A549 (cell line): Measurements from ENCODE around the gene PHEX. TPM values are rescaled to one million over a fixed set of nuclear protein-coding genes. Genes with fewer than 3 reads are reported as not detected.
A peak's percentile ranks its signal among the peaks of the same experiment; 100 is the strongest.

Source experiments
- ATAC-seq, 2 experiments: fragments of 200-7000 bp in 1 of 2; fragments of >200 bp in 1 of 2; cut with Nextera tagmentation in 1 of 2; cut with Tn5 transposase in 1 of 2; 3 replicates each; pipeline versions ENCODE4 v1.8.0 to v1.9.1; 2018 to 2020; ENCODE audit warnings: mild to moderate bottlenecking in 1 of 2, moderate library complexity in 1 of 2
- CTCF ChIA-PET: fragments of 300-600 bp; sonication (Branson Sonifier 250); formaldehyde crosslinking; extraction: SDS; loops from one replicate; lab custom pipeline; 2021; ENCODE audit warnings: antibody characterized with exemption, inconsistent platforms; lab: Yijun Ruan, JAX
- POLR2A ChIA-PET: fragments of 350-600 bp; formaldehyde crosslinking; extraction: SDS; loops from one replicate; lab custom pipeline; 2021; ENCODE audit warnings: antibody characterized with exemption, inconsistent platforms; lab: Yijun Ruan, JAX
- DNase-seq, 2 experiments: peaks; one replicate each; pipeline versions ENCODE4 v3.0.0 to v3.0.0-alpha.2; 2011 to 2016; ENCODE audit warnings: low read depth in 1 of 2, low spot score in 1 of 2
- FAIRE-seq: peaks from 2 replicates; lab custom pipeline; 2011; peaks lifted over from hg19 to GRCh38; lab: Jason Lieb, UNC
- H3K27ac ChIP-seq, 2 experiments: fragments of >200 bp; sonication (Bioruptor Twin); formaldehyde crosslinking; 3 replicates each; pipeline ENCODE4 v1.5.1; 2016 to 2017
- H3K4me1 ChIP-seq: fragments of >200 bp; sonication (Bioruptor Twin); formaldehyde crosslinking; 3 replicates; pipeline ENCODE4 v1.6.1; 2016
- H3K4me2 ChIP-seq: fragments of >200 bp; sonication (Bioruptor Twin); formaldehyde crosslinking; 3 replicates; pipeline ENCODE4 v1.6.1; 2016
- H3K4me3 ChIP-seq: fragments of >200 bp; sonication (Bioruptor Twin); formaldehyde crosslinking; 3 replicates; pipeline ENCODE4 v1.5.1; 2016
- H3K9me3 ChIP-seq: fragments of >200 bp; sonication (Bioruptor Twin); formaldehyde crosslinking; 3 replicates; pipeline ENCODE4 v1.6.1; 2016
- CHD4 ChIP-seq: fragments of 200-600 bp; sonication (generic); IDR thresholded peaks from 2 replicates; pipeline ENCODE4 v1.6.1; 2016; ENCODE audit warnings: antibody characterized with exemption, mild to moderate bottlenecking, borderline replicate concordance
- EHF ChIP-seq: fragments of 250-450 bp; sonication (Bioruptor Pico); IDR thresholded peaks from 2 replicates; pipeline ENCODE4 v1.5.0; 2020; ENCODE audit warnings: mild to moderate bottlenecking
- EHMT2 ChIP-seq: fragments of 200-600 bp; sonication (generic); IDR thresholded peaks from 2 replicates; pipeline ENCODE4 v1.6.1; 2016; ENCODE audit warnings: antibody characterized with exemption, low read depth, mild to moderate bottlenecking, moderate library complexity
- EP300 ChIP-seq, 2 experiments: fragments of >200 bp; sonication (Bioruptor Twin); formaldehyde crosslinking; IDR thresholded peaks; 2 replicates in 1 of 2; 3 replicates in 1 of 2; pipeline ENCODE4 v1.6.1; 2016 to 2017
- FOSB ChIP-seq: fragments of 250-450 bp; sonication (Bioruptor Pico); IDR thresholded peaks from 2 replicates; pipeline ENCODE4 v1.5.0; 2020; ENCODE audit warnings: mild to moderate bottlenecking, moderate library complexity
- GATA3 ChIP-seq: IDR thresholded peaks from 2 replicates; pipeline ENCODE4 v1.6.1; 2012; ENCODE audit warnings: borderline replicate concordance
- HEYL ChIP-seq: fragments of 250-450 bp; sonication (Bioruptor Pico); IDR thresholded peaks from 2 replicates; pipeline ENCODE4 v1.8.0; 2021; ENCODE audit warnings: mild to moderate bottlenecking, moderate library complexity
- HOXA7 ChIP-seq: fragments of 250-450 bp; sonication (Bioruptor Pico); IDR thresholded peaks from 2 replicates; pipeline ENCODE4 v1.5.0; 2020; ENCODE audit warnings: mild to moderate bottlenecking, moderate library complexity
- KDM1A ChIP-seq: fragments of 200-600 bp; sonication (generic); IDR thresholded peaks from 2 replicates; pipeline ENCODE4 v1.6.1; 2016; ENCODE audit warnings: low read depth, mild to moderate bottlenecking
- KDM5A ChIP-seq: fragments of 200-600 bp; sonication (generic); IDR thresholded peaks from 2 replicates; pipeline ENCODE4 v1.6.1; 2016; ENCODE audit warnings: antibody characterized with exemption, mild to moderate bottlenecking
- MAFK ChIP-seq: fragments of 450-650 bp; IDR thresholded peaks from 2 replicates; pipeline ENCODE4 v1.6.1; 2014; ENCODE audit not compliant: partially characterized antibody
- MYC ChIP-seq: IDR thresholded peaks from 2 replicates; pipeline ENCODE4 v1.6.1; 2012; ENCODE audit warnings: mild to moderate bottlenecking, inconsistent platforms, low read length, improper control_type of control experiment, borderline replicate concordance
- NFE2L2 ChIP-seq: fragments of 150-350 bp; conservative IDR thresholded peaks from 2 replicates; pipeline ENCODE4 v1.6.1; 2014; ENCODE audit warnings: low read length
- NPAS2 ChIP-seq: fragments of 250-450 bp; sonication (Bioruptor Pico); IDR thresholded peaks from 2 replicates; pipeline ENCODE4 v1.8.0; 2022; ENCODE audit warnings: mild to moderate bottlenecking, moderate library complexity, borderline replicate concordance
- POLR2AphosphoS2 ChIP-seq: conservative IDR thresholded peaks from 2 replicates; pipeline ENCODE4 v1.6.1; 2012; ENCODE audit warnings: low read length, improper control_type of control experiment, inconsistent platforms
- RARB ChIP-seq: fragments of 250-450 bp; sonication (Bioruptor Pico); IDR thresholded peaks from 2 replicates; pipeline ENCODE4 v1.8.0; 2021; ENCODE audit warnings: mild to moderate bottlenecking, moderate library complexity
- RCOR1 ChIP-seq: fragments of 150-350 bp; IDR thresholded peaks from 2 replicates; pipeline ENCODE4 v1.6.1; 2014; ENCODE audit warnings: antibody characterized with exemption, low read length, low read depth
- RFX5 ChIP-seq: fragments of 450-650 bp; IDR thresholded peaks from 2 replicates; pipeline ENCODE4 v1.7.1; 2014; ENCODE audit warnings: antibody characterized with exemption, mild to moderate bottlenecking, moderate library complexity
- RNF2 ChIP-seq: fragments of 200-600 bp; sonication (generic); IDR thresholded peaks from 2 replicates; pipeline ENCODE4 v1.6.1; 2016; ENCODE audit warnings: low read depth, mild to moderate bottlenecking, antibody characterized with exemption, moderate library complexity, borderline replicate concordance
- SREBF2 ChIP-seq: fragments of 450-650 bp; IDR thresholded peaks from 2 replicates; pipeline ENCODE4 v1.6.1; 2014; ENCODE audit warnings: mild to moderate bottlenecking, moderate library complexity
- ZC3H11A ChIP-seq: fragments of 450-650 bp; IDR thresholded peaks from 2 replicates; pipeline ENCODE4 v1.6.1; 2014; ENCODE audit warnings: antibody characterized with exemption, mild to moderate bottlenecking
- WGBS: methylation state at CpG from one replicate; pipeline ENCODE4 v1.1.6; 2017; ENCODE audit errors: missing lambda C conversion rate; 5-methylcytosine and 5-hydroxymethylcytosine counted together
- polyA plus RNA-seq, 4 experiments: library from polyadenylated mRNA; depleted of rRNA in 3 of 4; stranded (reverse); fragments of >200 nt; fragmentation: RNase III in 1 of 4; extraction: RNeasy Plus Mini Kit Qiagen cat#74134 plus additional on column Dnase treatment in 1 of 4; gene quantifications; 2 replicates in 3 of 4; 3 replicates in 1 of 4; pipeline ENCODE4 v1.2.3, GENCODE V29; 2011 to 2017
- TF ChIP-seq, protein P1 (sequence below): fragments of 450-650 bp; IDR thresholded peaks from 2 replicates; pipeline ENCODE4 v1.6.1; 2014; ENCODE audit warnings: antibody characterized with exemption
- TF ChIP-seq, protein P2 (sequence below): IDR thresholded peaks from 2 replicates; pipeline ENCODE4 v1.6.1; 2012
- TF ChIP-seq, protein P3 (sequence below): fragments of 250-450 bp; sonication (Bioruptor Pico); IDR thresholded peaks from 2 replicates; pipeline ENCODE4 v1.5.0; 2021; ENCODE audit warnings: mild to moderate bottlenecking, moderate library complexity, borderline replicate concordance
- TF ChIP-seq, protein P4 (sequence below): fragments of 250-450 bp; sonication (Bioruptor Pico); IDR thresholded peaks from 2 replicates; pipeline ENCODE4 v1.5.0; 2020; ENCODE audit warnings: low read depth, mild to moderate bottlenecking, moderate library complexity

Gene PHEX
- polyA plus RNA-seq, 2 of the 4 experiments (the other 2 are of a cell fraction), result 0.28 to 0.98 TPM

DNA sequence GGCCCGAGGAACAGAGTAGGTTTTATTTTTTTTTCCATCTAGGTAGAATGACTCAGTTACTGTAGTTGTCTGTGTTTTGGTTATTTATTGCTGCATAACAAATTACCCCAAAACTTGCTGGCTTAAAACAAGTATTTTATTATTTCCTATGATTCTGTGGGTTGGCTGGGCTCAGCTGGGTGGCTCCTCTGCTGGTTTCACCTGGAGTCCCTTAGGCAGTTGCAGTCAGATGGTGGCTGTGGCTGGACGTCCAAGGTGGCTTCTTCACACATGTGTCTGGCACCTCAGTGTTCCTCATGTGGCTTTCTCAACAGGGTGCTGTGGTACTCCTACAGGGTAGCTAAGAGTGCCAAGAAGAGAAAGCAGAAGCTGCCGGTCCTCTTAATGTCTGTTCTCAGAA, 115.8 kb downstream of the PHEX start:
- 49% methylated on average over 3 of the region's 3 CpGs for WGBS
- Histone ChIP-seq H3K9me3 (no peaks in the 10 kb centered on the region), H3K4me1 (no peaks in the 10 kb centered on the region), H3K4me2 (no peak overlapping the region), H3K4me3 (no peak overlapping the region), H3K27ac (no peak overlapping the region)
- FAIRE-seq (no peak), DNase-seq (no peak), ATAC-seq (no peak)
- CTCF ChIA-PET, result interaction anchor here (2.8 kb wide), 1 partner anchor 12 kb away, joined by 7 read pairs; no protein-coding TSS in a partner anchor
- TF ChIP-seq ZC3H11A, result no peak
- TF ChIP-seq, protein P1, sequence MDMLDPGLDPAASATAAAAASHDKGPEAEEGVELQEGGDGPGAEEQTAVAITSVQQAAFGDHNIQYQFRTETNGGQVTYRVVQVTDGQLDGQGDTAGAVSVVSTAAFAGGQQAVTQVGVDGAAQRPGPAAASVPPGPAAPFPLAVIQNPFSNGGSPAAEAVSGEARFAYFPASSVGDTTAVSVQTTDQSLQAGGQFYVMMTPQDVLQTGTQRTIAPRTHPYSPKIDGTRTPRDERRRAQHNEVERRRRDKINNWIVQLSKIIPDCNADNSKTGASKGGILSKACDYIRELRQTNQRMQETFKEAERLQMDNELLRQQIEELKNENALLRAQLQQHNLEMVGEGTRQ, result no peak
- TF ChIP-seq FOSB (CRISPR knock-in tag), result no peak
- TF ChIP-seq, protein P2, sequence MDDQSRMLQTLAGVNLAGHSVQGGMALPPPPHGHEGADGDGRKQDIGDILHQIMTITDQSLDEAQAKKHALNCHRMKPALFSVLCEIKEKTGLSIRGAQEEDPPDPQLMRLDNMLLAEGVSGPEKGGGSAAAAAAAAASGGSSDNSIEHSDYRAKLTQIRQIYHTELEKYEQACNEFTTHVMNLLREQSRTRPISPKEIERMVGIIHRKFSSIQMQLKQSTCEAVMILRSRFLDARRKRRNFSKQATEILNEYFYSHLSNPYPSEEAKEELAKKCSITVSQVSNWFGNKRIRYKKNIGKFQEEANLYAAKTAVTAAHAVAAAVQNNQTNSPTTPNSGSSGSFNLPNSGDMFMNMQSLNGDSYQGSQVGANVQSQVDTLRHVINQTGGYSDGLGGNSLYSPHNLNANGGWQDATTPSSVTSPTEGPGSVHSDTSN, result no peak
- no peak for TF ChIP-seq HOXA7 (CRISPR knock-in tag)
- TF ChIP-seq RARB, result no peak
- no peak for TF ChIP-seq GATA3
- no peak for TF ChIP-seq POLR2AphosphoS2
- TF ChIP-seq EHF, result no peak
- no peak for TF ChIP-seq NFE2L2
- TF ChIP-seq NPAS2 (CRISPR knock-in tag), result no peak
- no peak for TF ChIP-seq KDM1A
- POLR2A ChIA-PET, result no interaction called here

DNA sequence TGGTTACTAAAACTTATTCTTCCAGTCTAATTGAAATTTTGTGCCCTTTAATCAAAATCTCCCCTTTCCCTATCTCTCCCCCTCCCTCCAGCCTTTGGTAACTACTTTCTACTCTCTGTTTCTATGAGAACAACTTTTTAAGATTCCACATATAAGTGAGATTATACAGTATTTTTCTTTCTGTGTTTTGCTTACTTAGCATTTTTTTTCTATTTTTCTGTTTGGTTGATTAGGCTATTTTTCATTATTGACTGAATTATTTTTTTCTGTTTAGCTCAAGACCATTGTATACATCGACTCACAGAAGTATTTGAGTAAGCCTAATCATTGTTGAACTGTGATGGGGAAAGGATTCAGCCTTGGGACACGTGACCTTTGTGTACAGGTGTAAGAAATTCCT, 116.4 kb downstream of the PHEX start:
- Histone ChIP-seq H3K9me3 (no peaks in the 10 kb centered on the region), H3K4me3 (no peak overlapping the region), H3K4me1 (no peaks in the 10 kb centered on the region), H3K4me2 (no peak overlapping the region)
- FAIRE-seq (peak; percentile 97), DNase-seq (no peak), ATAC-seq (no peak)
- TF ChIP-seq EHMT2 (no peak), RFX5 (no peak), MYC (no peak), SREBF2 (no peak), FOSB (CRISPR knock-in tag) (no peak), MAFK (peak; percentile 94)
- TF ChIP-seq, all 56 proteins: peak for 1
- CTCF ChIA-PET, result interaction anchor here (2.8 kb wide), 1 partner anchor 13 kb away, joined by 7 read pairs; no protein-coding TSS in a partner anchor
- no peak overlapping the region for H3K27ac ChIP-seq
- 41% methylated on average over 2 of the region's 2 CpGs for WGBS
- POLR2A ChIA-PET, result no interaction called here

DNA sequence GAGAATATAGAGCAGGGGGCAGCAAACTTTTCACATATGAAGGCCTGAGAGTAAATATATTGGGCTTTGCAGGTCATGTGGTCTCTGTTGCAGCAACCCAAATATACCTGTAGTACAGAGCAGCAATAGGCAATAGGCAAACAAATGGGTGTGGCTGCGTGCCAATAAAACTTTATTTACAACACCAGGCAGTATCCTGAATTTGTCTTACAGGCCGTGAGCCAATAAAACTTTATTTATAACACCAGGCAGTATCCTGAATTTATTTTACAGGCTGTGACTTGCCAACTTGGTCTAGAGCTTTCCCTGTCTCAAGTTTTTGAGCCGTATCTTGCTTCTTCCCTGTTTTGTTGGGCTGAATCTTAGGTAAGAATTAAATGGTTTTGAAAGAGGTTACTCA, 118.2 kb downstream of the PHEX start:
- Histone ChIP-seq H3K9me3 (no peaks in the 10 kb centered on the region), H3K4me2 (no peak overlapping the region), H3K4me1 (no peaks in the 10 kb centered on the region), H3K4me3 (no peak overlapping the region), H3K27ac (no peak overlapping the region)
- ChIA-PET CTCF (interaction anchor here (1.2 to 2.8 kb wide), 2 partner anchors 15 to 42 kb away, joined by 3 to 7 read pairs; no protein-coding TSS in a partner anchor), POLR2A (no interaction called here)
- no peak for TF ChIP-seq RNF2
- TF ChIP-seq EP300 (IDR thresholded peaks at IDR 0.05), result no peak
- TF ChIP-seq, protein P1, result no peak
- no peak for TF ChIP-seq RCOR1
- no peak for TF ChIP-seq EHF
- TF ChIP-seq, protein P3, sequence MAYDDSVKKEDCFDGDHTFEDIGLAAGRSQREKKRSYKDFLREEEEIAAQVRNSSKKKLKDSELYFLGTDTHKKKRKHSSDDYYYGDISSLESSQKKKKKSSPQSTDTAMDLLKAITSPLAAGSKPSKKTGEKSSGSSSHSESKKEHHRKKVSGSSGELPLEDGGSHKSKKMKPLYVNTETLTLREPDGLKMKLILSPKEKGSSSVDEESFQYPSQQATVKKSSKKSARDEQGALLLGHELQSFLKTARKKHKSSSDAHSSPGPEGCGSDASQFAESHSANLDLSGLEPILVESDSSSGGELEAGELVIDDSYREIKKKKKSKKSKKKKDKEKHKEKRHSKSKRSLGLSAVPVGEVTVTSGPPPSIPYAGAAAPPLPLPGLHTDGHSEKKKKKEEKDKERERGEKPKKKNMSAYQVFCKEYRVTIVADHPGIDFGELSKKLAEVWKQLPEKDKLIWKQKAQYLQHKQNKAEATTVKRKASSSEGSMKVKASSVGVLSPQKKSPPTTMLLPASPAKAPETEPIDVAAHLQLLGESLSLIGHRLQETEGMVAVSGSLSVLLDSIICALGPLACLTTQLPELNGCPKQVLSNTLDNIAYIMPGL (CRISPR knock-in tag), result no peak
- TF ChIP-seq, protein P2, result no peak
- TF ChIP-seq, protein P4, sequence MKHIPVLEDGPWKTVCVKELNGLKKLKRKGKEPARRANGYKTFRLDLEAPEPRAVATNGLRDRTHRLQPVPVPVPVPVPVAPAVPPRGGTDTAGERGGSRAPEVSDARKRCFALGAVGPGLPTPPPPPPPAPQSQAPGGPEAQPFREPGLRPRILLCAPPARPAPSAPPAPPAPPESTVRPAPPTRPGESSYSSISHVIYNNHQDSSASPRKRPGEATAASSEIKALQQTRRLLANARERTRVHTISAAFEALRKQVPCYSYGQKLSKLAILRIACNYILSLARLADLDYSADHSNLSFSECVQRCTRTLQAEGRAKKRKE (CRISPR knock-in tag), result no peak
- TF ChIP-seq MAFK, result no peak
- no peak for TF ChIP-seq NPAS2 (CRISPR knock-in tag)
- TF ChIP-seq CHD4, result no peak
- TF ChIP-seq KDM5A, result no peak
- TF ChIP-seq HEYL (CRISPR knock-in tag), result no peak
- TF ChIP-seq MYC, result no peak
- FAIRE-seq (peak; percentile 63), ATAC-seq (no peak), DNase-seq (no peak)
- WGBS, result 68% methylated on average over 3 of the region's 3 CpGs
